GM12874 (cell line): ENCODE results near the gene ZAP70.

Experiments
- TF ChIP-seq, protein P1 (sequence below): IDR thresholded peaks from 2 replicates; pipeline ENCODE4 v1.5.1; 2011; ENCODE audit warnings: low read depth, mild to moderate bottlenecking, control low read depth, low read length, moderate library complexity; ENCODE audit not compliant: insufficient read depth

The ZAP70 gene

DNA sequence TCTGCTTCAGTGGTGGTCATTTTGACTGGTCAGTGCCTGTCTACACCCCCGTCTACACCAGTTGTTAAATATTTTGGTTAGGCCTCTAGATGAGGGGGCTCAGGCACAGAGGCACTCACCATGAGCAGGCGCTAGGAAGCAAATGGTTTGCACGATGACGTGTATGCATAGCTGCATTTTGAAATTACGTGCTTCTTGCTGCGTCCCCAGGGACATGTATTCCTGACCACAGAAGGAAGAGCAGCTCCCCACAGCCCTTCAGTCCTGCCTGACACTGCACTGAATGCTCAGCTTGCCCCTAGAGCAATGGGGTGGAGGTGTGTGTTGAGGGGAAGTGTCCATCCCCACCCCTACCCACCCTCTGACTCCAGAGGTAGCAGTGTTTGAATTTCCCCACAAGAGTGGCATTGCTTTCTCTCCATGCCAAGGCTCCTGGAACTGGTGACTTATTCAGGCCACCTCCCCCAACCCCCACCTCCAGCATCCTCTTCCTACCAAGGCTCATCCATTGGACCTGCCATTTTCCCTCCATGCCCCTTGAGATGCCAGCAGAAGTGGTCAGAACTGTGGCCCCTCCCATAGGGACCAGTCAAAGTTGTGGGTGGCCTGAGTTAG lies 11.4 kb upstream of the ZAP70 start:
- TF ChIP-seq, protein P1, sequence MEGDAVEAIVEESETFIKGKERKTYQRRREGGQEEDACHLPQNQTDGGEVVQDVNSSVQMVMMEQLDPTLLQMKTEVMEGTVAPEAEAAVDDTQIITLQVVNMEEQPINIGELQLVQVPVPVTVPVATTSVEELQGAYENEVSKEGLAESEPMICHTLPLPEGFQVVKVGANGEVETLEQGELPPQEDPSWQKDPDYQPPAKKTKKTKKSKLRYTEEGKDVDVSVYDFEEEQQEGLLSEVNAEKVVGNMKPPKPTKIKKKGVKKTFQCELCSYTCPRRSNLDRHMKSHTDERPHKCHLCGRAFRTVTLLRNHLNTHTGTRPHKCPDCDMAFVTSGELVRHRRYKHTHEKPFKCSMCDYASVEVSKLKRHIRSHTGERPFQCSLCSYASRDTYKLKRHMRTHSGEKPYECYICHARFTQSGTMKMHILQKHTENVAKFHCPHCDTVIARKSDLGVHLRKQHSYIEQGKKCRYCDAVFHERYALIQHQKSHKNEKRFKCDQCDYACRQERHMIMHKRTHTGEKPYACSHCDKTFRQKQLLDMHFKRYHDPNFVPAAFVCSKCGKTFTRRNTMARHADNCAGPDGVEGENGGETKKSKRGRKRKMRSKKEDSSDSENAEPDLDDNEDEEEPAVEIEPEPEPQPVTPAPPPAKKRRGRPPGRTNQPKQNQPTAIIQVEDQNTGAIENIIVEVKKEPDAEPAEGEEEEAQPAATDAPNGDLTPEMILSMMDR = no peak

DNA sequence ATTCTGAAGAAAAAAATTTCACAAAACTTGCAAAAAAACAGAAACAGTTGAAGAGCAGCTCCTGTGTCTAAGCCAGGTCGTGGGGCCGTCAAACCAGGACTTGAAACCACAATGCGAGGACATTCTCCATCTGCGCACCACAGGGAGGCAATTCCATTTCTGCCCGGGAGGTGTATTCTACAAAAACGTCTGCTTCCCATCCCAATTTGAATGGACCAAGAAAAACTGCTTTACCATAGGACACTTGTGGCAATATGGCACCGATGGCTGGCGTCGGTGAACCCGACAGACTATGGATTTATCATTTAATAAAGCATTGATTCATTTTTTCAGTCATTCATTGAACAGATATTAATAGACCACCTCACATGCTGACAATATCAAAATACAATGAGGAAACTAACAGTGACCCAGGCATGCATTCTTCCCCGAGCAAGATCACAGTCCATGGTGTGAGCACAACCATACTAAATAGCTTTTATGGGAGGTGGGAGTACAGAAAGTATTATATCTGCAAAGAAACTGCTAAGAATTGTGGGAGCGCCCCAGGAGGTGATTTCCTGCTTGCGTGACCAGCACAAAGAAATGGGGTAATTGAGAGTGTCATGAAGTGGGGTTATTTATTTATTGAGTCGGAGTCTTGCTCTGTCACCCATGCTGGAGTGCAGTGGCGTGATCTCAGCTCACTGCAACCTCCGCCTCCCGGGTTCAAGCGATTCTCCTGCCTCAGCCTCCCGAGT lies 10.5 kb upstream of the ZAP70 start:
- TF ChIP-seq, protein P1 = no peak

DNA sequence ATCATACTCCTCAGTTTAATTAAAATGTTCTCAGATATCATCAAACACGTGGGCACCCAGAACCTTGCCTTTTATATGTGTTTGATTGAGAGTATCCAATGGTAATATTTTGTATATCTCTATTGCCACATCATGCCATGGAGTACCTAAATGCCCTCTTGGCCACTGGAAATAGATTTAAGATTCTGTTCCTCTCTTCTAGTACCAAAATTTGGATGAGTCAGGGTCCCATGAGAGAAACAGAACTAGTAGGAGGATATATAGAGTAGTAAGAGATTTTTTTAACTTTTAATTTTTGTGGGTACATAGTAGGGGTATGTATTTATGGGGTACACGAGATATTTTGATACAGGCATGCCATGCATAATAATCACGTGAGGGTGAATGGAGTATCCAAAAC lies 9.6 kb upstream of the ZAP70 start:
- TF ChIP-seq, protein P1 = no peak

DNA sequence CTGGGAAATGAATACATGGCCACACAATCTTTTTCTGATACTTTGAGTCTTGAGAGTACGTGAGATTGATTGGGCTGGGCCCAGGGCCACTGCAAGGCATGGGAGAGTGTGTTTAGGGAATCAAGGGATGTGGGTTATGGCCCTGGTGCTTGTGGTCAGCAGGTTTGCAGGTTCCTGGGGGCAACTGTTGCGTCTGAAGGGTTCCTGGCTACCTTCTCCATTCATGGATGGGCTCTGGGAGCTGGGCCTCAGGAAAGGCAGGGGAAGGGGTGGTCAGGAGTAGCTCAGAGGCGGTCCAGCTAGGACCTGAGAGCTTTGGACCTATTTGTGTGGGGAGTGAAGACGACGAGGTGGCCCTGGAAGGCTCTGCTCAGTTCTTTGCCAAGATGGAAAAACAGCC lies 8.4 kb upstream of the ZAP70 start:
- TF ChIP-seq, protein P1 = no peak

DNA sequence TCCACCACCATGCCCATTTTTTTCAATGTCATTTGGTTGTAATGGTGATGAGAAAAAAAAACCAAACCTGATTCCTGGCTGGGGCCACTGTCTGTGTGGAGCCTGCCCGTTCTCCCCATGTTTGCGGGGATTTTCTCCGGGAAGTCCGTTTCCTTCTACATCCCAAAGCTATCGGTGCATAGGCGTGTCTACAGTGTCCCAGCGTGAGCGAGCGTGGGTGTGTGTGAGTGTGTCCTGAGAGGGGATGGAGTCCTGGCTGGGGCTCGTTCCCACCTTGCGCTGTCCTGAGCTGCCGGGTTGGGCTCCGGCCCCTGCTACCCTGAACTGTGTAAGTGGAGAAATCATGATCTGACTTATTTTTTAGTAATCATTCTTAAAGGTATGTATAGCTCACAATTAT lies 7.3 kb upstream of the ZAP70 start:
- TF ChIP-seq, protein P1 = no peak

DNA sequence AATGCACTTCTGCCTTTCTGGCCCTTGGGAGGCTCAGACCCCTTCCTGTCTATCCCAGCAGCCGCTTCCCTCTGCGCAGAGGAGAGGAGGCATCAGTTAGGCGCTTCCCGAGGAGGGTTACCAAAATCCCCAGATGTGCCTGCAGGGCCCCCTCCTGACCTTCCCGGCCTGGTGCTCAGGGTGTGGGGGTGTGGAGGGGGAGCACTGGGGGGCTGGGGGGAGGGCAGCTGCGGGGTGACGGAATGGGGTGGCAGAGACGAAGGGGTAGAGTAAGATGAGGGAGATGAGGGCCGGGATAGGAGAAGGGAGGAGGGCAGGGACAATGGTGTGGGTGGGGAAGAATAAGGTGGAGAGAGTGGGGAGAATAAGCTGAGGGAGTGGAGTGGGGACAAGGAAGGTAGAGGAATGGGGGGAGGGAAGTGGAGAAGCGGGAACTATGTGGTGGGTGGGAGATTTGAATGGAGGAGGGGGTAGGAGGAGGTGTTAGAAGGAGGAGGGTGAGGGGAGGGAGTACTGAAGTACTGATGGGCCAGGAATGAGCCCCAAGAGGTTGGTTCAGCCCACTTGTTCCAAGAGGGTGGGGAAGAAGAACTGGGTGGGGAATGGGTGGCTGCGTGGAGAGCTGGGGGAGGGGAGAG lies 6.5 kb upstream of the ZAP70 start:
- TF ChIP-seq, protein P1 = no peak

DNA sequence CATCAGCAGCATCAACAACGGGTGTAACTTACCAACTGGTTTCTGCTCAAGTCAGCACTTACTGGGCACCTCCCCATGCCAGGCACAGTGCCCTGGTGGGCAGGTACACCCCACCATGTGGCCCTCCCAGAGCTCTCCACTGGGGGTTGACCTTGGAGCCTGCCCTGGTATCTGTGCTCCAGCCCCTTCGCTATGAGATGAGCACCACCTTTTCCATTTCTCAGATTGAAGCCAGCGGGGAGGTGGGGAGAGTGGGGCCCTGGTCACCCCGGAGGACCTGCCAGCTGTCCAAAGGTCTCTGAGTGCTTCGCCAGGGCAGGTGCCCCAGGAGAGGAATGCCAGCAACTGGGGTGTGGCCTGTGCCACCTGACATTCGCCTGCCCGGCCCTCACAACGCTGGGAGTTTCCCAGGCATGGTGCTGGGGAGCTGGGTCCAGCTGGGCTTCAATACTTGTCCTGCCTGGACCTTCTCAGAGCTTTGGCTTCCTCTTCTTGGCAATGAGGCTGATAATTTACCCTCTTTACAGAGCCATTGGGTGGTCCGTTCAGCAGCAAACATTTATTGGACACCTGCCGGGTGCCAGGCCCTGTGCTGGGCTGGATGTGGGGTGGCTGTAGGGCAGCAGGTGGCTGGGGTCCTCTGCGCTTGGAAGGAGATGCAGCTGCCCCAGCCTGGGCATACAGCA lies 5.9 kb upstream of the ZAP70 start:
- TF ChIP-seq, protein P1 = no peak
